GM18907 (cell line): ENCODE measurements around the gene NRG3.

Experiments used
- ATAC-seq: cut with Tn5 transposase; IDR thresholded peaks from one replicate; pipeline ENCODE4 v1.9.1; 2021; ENCODE audit warnings: mild to moderate bottlenecking, moderate library complexity; ENCODE audit not compliant: unreplicated experiment

Gene NRG3

GRCh38 chr10:82210331-82210730 lies 335.3 kb downstream of the NRG3 start:
- no peak for ATAC-seq

DNA sequence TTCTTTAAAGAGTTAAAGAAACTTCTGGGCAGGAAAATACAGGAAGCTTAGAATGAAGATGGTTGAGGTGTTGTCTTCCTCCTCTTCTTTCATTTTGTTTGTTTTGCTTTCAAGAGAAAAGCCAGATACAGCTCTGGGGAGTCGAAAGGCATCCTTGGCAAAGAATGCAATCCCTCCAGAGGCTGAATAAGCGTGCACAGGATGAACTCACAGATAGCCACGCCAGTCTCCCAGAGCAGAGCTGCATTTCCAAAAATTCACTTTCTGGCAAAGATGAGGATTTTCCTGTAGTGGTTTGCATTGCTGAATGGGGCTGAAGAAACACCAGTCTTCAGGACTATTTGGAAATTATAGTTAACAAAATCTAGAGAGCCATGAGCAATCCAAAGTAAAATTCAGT lies 336.4 kb downstream of the NRG3 start:
- ATAC-seq, result no peak

GRCh38 chr10:82212753-82213152 lies 337.8 kb downstream of the NRG3 start:
- no peak for ATAC-seq

- ATAC-seq, result no peak
Observed at GRCh38 chr10:82213784-82214183, 338.8 kb downstream of the NRG3 start.

GRCh38 chr10:82221056-82221455 lies 346.1 kb downstream of the NRG3 start:
- no peak for ATAC-seq

- no peak for ATAC-seq
Observed at GRCh38 chr10:82221601-82222149, 346.7 kb downstream of the NRG3 start.

GRCh38 chr10:82228701-82229100 lies 353.7 kb downstream of the NRG3 start:
- no peak for ATAC-seq

- ATAC-seq, result no peak
Observed at GRCh38 chr10:82234173-82234572, 359.2 kb downstream of the NRG3 start.

GRCh38 chr10:82236084-82236731 lies 361.2 kb downstream of the NRG3 start:
- ATAC-seq, result no peak

- ATAC-seq, result no peak
Observed at GRCh38 chr10:82238291-82238690, 363.3 kb downstream of the NRG3 start.

GRCh38 chr10:82240408-82240807 lies 365.4 kb downstream of the NRG3 start:
- ATAC-seq, result no peak

GRCh38 chr10:82242778-82243177 lies 367.8 kb downstream of the NRG3 start:
- ATAC-seq, result no peak

DNA sequence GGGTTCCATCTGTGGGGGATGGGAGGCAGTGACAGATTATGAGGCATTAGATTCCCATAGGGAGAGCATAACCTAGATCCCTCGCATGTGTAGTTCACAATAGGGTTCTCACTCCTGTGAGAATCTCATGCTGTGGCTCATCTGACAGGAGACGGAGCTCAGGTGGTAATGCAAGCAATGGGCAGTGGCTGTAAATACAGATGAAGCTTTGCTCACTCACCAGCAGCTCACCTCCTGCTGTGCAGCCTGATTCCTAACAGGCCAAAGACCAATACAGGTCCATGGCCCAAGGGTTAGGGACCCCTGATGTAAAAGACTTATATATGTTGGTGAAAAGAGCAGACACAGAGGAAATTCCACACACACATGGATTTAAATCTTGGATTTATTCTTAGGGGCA lies 370.2 kb downstream of the NRG3 start:
- no peak for ATAC-seq

DNA sequence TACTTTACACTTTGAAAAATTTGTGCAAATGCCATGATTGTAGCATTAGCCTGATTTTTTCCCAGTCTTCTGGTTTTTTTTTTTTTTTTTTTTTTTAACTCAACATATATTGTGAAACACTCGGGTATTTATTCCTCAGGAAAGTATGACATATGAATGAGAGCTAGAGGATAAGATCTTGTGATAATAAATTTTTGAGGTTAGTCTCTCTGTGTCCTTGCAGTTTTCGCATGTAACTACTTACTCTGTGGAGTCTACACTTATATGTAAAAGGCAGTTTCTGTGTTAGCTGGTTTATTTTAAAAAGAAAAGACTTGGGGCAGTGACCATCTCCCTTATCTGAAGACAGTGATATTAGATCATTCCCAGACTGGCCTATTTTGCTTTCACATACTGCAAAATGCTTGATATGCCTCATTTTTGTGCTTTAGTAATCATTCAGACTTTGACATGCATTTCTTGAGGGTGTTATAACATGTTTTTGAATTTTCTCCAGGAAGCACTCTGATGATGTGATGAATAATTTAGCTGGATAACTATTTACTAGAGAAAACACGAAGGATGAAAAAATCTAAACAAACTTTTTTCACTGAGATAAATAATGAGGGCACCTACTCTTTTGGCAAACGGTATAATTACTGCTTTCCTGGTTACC lies 371.0 kb downstream of the NRG3 start:
- ATAC-seq, result no peak

DNA sequence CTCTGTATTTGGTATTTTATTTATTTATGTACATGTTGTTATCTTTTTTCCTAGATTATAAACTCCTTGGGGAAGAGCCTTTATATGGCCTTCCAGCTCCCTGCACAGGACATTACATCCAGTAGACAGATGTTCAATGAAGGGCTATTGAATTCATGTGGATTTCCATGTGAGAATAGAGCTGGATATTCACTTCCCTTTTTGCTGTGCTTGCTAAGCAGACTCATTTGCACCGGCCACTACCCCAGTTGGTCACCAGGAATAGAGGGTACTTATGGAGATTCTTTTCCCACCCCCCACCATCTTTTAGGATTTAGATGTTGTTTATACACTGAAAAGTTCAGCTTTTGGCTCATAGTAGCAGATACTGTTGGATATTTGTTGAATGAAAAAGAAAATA lies 374.1 kb downstream of the NRG3 start:
- ATAC-seq, result no peak

- ATAC-seq, result no peak
Observed at GRCh38 chr10:82251222-82251906, 376.4 kb downstream of the NRG3 start.

DNA sequence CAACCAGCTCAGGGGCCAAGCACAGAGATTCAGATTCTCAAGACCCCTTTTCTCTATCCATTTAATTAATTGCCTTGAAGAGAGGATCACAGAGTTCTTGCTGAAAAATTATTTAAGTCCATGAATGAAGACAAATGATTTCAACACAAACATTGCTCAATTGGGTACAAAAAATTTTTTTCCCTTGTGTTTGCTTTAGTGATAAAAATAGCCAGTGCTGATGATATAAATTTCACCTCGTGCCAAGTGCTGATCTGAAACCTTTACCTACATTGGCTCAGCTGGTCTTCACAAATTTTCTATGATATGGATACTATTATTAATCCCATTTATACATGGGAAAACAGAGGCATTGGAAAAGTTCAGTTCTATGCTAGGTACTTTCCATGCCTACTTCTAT lies 377.1 kb downstream of the NRG3 start:
- ATAC-seq, result no peak

GRCh38 chr10:82254237-82254636 lies 379.2 kb downstream of the NRG3 start:
- ATAC-seq, result no peak

GRCh38 chr10:82256275-82256674 lies 381.3 kb downstream of the NRG3 start:
- ATAC-seq, result no peak

GRCh38 chr10:82266438-82266837 lies 391.4 kb downstream of the NRG3 start:
- ATAC-seq, result no peak

DNA sequence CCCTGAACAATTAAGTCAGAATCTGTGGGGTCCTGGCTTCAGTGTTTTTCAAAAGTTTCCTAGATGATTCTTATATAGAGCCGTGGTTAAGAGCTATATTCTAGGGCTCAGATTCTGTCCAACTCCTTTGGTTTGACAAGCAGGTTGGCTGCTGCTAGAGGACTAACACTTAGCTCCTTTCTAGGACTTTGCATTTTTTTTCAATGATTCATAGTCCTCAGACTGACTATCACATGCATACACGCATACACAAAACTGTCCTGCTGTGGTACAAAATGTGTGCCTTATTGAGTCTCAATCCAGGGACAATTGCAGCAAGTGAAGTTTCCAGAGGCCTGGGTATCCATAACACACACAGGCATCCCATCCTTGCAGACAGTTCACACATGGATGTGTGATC lies 392.0 kb downstream of the NRG3 start:
- no peak for ATAC-seq

DNA sequence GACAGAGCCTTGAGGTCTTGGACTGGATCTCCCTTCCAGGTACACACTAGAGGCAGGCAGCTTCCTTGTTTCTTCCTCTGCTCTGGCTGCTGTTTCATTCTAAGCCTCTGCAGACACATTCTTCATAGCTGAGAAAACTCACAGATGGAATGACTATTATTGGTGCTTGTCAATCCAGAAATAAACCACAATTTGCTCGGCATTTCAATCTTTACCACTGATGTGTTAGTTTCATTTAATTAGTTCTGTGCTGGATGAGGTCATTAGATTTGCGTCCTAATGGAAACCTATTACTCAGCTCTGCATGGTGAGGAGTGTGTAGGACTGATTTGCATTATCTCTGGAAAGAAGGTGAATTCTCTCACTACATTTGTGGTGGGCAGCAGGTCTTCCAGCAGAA lies 392.5 kb downstream of the NRG3 start:
- ATAC-seq, result no peak
